ENCODE measurements around the gene PRKCH. TPM values are rescaled to one million over a fixed set of nuclear protein-coding genes. Genes with fewer than 3 reads are reported as not detected.

Gene PRKCH
- total RNA-seq, 2 donors from 2014 or later: 7.2 to 8.6 TPM

GRCh38 chr14:61481701-61482100, 160.3 kb downstream of the PRKCH start:
- Mint-ChIP-seq H3K4me1 (peaks cover 3% of the 10 kb centered on the region), H3K27me3 (ENCODE audit: insufficient read depth) (peaks cover 2% of the 10 kb centered on the region), H3K27ac (no peak overlapping the region), H3K9me3 (no peaks in the 10 kb centered on the region), H3K36me3 (ENCODE audit: low read depth) (no peaks in the 10 kb centered on the region), H3K4me3 (no peak overlapping the region)
- H3K27ac ChIP-seq (ENCODE audit: low read depth, low read length): no peak overlapping the region
- TF ChIP-seq CTCF (conservative IDR thresholded peaks at IDR 0.05): no peak
- no peaks in the 10 kb centered on the region for H3K9me3 ChIP-seq (ENCODE audit: control insufficient read depth, low read length)
- H3K9ac ChIP-seq (ENCODE audit: extremely low read depth, low read length, poor library complexity, severe bottlenecking): no peak overlapping the region
- WGBS, 2 experiments (ENCODE audit: insufficient coverage in 1 of 2, insufficient read length in 1 of 2): 94 to 96% methylated on average over 4 to 5 of the region's 5 CpGs
- no peak for DNase-seq
- H3K36me3 ChIP-seq (ENCODE audit: control insufficient read depth, insufficient read depth, low read length): no peaks in the 10 kb centered on the region
- H3K27me3 ChIP-seq (ENCODE audit: control insufficient read depth, insufficient read depth, low read length, poor library complexity, severe bottlenecking): no peaks in the 10 kb centered on the region
- no peak overlapping the region for H3K4me3 ChIP-seq (ENCODE audit: low read length)
- H3K4me1 ChIP-seq (ENCODE audit: control insufficient read depth, insufficient read depth, low read length): no peaks in the 10 kb centered on the region

- Histone ChIP-seq H3K4me3 (ENCODE audit: low read length) (no peak overlapping the region), H3K36me3 (ENCODE audit: control insufficient read depth, insufficient read depth, low read length) (no peaks in the 10 kb centered on the region), H3K27me3 (ENCODE audit: control insufficient read depth, insufficient read depth, low read length, poor library complexity, severe bottlenecking) (no peaks in the 10 kb centered on the region), H3K9ac (ENCODE audit: extremely low read depth, low read length, poor library complexity, severe bottlenecking) (no peak overlapping the region), H3K27ac (ENCODE audit: low read depth, low read length) (no peak overlapping the region), H3K4me1 (ENCODE audit: control insufficient read depth, insufficient read depth, low read length) (no peaks in the 10 kb centered on the region), H3K9me3 (ENCODE audit: control insufficient read depth, low read length) (no peaks in the 10 kb centered on the region)
- no peak overlapping the region for H3K27ac Mint-ChIP-seq
- no peak overlapping the region for H3K4me3 Mint-ChIP-seq
- H3K36me3 Mint-ChIP-seq (ENCODE audit: low read depth): no peaks in the 10 kb centered on the region
- no peak for DNase-seq
- H3K27me3 Mint-ChIP-seq (ENCODE audit: insufficient read depth): peaks cover 2% of the 10 kb centered on the region
- 94 to 96% methylated on average over 5 to 8 of the region's 8 CpGs for WGBS, 2 experiments (ENCODE audit: insufficient coverage in 1 of 2, insufficient read length in 1 of 2)
- TF ChIP-seq CTCF (conservative IDR thresholded peaks at IDR 0.05): no peak
- peaks cover 3% of the 10 kb centered on the region for H3K4me1 Mint-ChIP-seq
- H3K9me3 Mint-ChIP-seq: no peaks in the 10 kb centered on the region
Observed at GRCh38 chr14:61482348-61483206, 161.2 kb downstream of the PRKCH start.

- H3K9me3 Mint-ChIP-seq: no peaks in the 10 kb centered on the region
- Histone ChIP-seq H3K4me1 (ENCODE audit: control insufficient read depth, insufficient read depth, low read length) (no peaks in the 10 kb centered on the region), H3K9me3 (ENCODE audit: control insufficient read depth, low read length) (no peaks in the 10 kb centered on the region), H3K27me3 (ENCODE audit: control insufficient read depth, insufficient read depth, low read length, poor library complexity, severe bottlenecking) (no peaks in the 10 kb centered on the region), H3K27ac (ENCODE audit: low read depth, low read length) (no peak overlapping the region), H3K9ac (ENCODE audit: extremely low read depth, low read length, poor library complexity, severe bottlenecking) (no peak overlapping the region), H3K36me3 (ENCODE audit: control insufficient read depth, insufficient read depth, low read length) (no peaks in the 10 kb centered on the region), H3K4me3 (ENCODE audit: low read length) (no peak overlapping the region)
- no peak for TF ChIP-seq CTCF (conservative IDR thresholded peaks at IDR 0.05)
- H3K27ac Mint-ChIP-seq: no peak overlapping the region
- H3K36me3 Mint-ChIP-seq (ENCODE audit: low read depth): no peaks in the 10 kb centered on the region
- 86 to 93% methylated on average over 6 to 7 of the region's 7 CpGs for WGBS, 2 experiments (ENCODE audit: insufficient coverage in 1 of 2, insufficient read length in 1 of 2)
- H3K4me3 Mint-ChIP-seq: no peak overlapping the region
- peaks cover 3% of the 10 kb centered on the region for H3K4me1 Mint-ChIP-seq
- peaks cover 2% of the 10 kb centered on the region for H3K27me3 Mint-ChIP-seq (ENCODE audit: insufficient read depth)
- no peak for DNase-seq
Observed at GRCh38 chr14:61483476-61483875, 162.1 kb downstream of the PRKCH start.

Data from endodermal cell (in vitro differentiated cells).